ENCODE data around the gene CNTN2.

GRCh38 chr1:205074513-205074912 is 31.5 kb downstream of the CNTN2 start:
- TF ChIP-seq CTCF (IDR thresholded peaks at IDR 0.05; ENCODE audit: poor library complexity, severe bottlenecking) (no peak), POLR2AphosphoS5 (IDR thresholded peaks at IDR 0.05) (no peak), MXI1 (conservative IDR thresholded peaks at IDR 0.05; ENCODE audit: poor library complexity, severe bottlenecking) (no peak), TAF1 (IDR thresholded peaks at IDR 0.05; ENCODE audit: low read depth) (no peak), REST (IDR thresholded peaks at IDR 0.05; ENCODE audit: borderline replicate concordance) (no peak), EZH2 (IDR thresholded peaks at IDR 0.05; ENCODE audit: borderline replicate concordance, insufficient read depth, low read length, poor library complexity, severe bottlenecking) (no peak), EP300 (conservative IDR thresholded peaks at IDR 0.05; ENCODE audit: poor library complexity, severe bottlenecking) (no peak), SMC3 (conservative IDR thresholded peaks at IDR 0.05; ENCODE audit: poor library complexity) (no peak), RAD21 (conservative IDR thresholded peaks at IDR 0.05) (no peak)

Data from neural cell (in vitro differentiated cells).